NCI-H2081 (cell line): Measurements from ENCODE around the gene ENOX1.

Experiments used
- DNase-seq, 2 experiments: peaks; one replicate each; lab custom pipeline; 2025; lab: John Stamatoyannopoulos, UW

ENOX1 gene

DNA sequence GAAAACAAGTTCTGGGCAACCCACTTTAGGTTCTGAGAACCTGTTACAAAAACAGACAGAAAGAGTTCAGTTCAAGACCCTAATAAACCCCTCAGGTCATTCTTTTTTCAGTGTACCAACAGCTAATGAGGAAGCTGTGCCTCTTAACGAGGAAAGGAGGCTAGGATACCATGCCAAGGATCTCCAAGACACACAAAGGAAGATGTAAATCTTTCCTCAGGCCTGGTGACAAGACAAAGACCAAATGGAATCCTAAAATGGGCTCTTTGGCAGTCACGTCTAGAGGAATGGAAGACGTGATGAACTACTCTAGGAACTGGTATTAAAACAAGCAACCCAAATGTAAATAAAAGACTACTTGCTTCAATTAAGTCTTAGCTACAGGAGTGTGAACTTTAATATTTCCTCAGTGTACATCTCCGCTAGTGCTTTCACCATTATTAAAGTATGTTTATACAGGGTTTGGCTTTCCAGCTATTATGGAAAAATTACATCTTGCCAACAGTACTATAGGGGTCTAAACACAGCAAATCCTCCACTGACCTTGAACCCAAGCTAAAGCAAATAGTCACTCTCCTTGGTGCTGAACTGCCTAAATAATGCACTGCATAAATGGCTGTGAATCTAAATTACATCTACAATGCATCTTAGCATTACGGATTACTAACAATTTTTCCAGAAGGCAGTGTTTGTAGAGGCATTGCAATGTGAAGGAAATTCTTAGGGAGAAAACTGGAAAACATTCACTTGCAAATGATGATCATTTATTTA is 42.3 kb downstream of the ENOX1 start:
- no peak for DNase-seq

DNA sequence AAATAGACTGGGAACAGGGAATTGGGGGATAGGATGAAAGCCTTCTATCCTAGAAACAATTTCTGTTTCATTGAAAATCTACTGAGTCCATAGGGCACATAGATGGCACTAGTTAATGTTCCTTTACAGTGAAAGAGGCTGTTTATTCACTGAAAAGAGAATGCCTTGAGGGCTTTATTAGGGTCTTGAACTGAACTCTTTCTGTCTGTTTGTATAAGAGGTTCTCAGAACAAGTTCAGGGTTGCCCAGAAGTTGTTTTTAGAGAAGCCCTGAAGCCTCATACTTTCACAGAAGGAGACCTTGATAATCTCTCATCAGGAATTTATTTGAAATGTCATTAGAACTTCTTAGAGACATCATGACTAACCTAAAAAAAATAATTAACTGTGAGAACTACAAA is 43.9 kb downstream of the ENOX1 start:
- no peak for DNase-seq

DNA sequence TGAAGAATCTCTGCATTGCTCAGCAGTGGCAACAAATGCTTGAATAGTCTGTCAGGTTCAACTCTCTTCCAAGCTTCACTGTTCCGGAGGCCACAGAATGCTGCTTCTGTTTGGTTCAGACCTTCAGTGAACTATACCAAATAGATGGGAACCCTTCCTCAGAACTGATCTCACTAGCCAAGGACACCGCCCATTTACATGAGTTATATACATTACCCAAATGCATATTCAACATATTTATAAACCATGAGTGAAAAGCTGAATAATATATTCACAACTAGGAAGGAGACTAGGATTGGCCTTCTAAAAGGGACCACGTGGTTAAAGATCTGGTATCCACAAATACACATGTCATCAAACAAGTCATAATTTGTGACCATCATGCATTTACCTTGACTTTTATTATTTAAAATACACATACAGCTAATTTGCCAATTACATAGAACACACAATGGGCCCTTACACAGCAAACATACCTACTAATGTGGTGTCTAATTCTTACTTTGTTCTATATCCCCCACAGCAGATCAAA is 49.3 kb downstream of the ENOX1 start:
- no peak for DNase-seq

DNA sequence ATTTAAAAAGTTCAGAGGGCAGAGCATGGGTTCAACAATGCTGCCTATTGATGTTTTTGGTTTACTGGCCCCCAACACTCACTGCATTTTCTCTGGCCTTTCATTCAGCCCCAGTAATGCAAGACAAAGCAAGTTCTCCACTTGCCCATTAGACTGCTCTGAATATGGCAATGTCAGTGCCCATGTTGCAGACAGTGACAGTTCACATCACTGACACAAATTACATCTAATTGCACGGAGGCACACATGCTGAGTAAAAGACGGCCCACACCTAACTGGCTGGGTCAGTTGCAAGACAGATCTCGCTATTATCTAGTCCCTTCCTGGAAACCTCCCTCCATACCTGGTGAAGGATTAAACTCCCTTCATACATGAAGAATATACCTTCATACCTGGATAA is 54.0 kb downstream of the ENOX1 start:
- DNase-seq: no peak

DNA sequence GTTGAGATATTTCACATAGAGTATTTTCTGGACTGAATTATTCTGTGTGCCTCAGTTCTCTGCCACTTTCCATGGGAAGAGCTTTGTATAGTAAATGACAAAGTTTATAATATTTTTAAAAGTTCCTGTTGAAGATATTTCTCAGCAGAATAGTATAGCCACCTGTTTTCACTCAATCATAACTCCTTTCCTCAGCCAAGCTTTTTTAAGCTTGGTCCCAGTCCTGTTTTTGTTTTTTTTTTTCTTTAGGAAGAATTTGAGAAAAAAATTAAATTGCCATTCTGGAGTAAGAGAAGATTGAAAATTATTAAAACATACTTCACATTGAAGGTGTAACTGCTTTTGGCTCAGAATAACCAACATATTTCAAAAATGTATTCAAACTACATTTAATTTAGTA is 55.5 kb downstream of the ENOX1 start:
- no peak for DNase-seq

DNA sequence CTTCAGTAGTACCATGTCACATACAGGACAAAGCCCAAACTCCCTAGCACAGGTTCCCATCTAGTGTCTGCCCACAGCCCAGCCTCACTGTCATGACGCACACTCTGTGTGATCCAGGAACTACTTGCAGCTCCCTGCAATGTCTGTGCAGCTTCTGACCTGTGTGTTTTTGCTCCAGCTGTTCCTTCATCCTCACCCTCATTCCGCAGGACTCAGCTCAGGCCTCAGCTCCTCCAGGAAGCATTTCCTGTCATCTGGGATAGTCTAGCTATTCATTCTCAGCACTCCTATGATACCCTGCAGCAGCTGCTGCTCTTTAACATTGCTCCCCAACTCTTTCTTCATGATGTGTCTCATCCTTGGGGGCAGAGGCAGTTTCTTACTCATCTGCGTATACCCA is 56.1 kb downstream of the ENOX1 start:
- DNase-seq: no peak

DNA sequence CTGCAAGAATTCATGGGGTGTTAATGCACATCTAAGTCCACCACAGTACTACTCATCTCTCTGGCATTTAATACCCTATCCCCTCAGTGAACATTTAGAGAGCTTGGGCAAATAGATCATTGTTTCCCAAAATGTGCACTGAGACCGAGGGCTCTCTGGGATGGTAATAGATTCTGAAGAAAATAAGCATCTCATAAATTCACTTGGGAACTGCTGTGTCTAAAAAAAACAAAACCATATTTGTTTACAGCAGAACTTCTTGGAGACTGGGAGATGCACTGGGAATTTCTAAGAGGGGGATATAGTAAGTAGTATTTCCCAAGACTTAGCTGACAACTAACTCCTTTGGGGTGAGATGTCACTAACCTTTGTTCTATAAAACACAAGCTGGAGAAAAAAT is 58.4 kb downstream of the ENOX1 start:
- DNase-seq: no peak

DNA sequence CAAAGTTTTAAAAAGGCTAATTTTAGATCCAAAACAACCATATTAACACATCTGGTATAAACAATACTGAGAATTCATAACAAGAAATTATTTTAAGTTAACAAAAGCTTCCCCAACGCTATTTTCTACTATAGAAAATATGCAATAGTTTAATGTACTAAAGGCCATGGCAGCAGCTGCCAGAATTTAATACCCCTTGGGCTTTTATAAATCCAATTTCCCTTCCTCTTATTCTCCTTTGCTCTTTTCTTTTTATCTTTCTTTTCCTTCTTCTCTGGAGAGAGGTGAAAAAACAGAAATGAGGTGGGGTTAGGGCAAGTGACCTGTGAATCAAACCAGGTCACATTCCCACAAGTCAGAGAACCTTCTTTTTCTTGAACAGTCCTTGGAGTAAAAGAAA is 58.9 kb downstream of the ENOX1 start:
- no peak for DNase-seq

DNA sequence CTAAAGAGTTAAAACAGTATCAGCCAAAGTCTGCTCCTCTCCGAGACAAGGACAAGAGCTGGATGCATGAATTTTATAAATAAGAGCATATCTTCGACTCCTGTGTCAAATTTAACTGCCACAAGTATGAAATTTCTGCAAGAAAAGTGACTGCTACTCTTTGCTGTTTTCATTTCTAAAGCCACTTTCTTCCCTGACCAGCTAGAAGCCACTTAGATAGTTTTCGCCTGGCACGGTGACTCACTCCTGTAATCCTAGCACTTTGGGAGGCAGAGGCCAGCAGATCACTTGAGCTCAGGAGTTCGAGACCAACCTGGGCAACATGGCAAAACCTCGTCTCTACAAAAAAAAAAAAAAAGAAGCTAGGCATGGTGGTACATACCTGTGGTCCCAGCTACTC is 61.3 kb downstream of the ENOX1 start:
- DNase-seq: no peak

DNA sequence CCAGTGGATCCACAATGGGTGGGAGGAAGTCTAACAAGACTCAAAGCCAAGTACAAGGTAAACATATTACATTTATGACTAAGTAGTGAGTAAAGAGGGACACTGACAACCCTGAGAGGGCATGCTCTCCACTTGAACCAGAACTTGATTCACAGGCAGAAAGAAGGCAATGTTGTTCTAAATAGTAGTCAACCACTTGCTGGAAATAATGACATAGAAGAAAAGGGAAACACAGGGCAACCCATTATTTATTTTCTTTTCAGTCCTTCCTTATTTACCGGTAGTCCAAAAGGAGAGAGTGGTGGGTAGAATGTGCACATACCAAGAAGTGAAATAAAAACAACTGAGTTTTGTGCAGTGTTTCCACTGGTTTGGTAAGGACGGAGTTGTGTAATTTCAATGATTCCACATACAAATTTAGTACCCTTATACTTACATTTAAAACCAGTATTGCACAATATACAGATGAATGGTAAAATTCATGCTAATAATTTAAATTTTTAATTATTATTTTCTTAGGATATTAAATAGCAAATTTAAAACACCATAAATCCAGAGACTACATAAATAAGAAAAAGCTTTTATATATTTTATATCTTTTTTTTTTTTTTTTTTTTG is 65.9 kb downstream of the ENOX1 start:
- DNase-seq: no peak

DNA sequence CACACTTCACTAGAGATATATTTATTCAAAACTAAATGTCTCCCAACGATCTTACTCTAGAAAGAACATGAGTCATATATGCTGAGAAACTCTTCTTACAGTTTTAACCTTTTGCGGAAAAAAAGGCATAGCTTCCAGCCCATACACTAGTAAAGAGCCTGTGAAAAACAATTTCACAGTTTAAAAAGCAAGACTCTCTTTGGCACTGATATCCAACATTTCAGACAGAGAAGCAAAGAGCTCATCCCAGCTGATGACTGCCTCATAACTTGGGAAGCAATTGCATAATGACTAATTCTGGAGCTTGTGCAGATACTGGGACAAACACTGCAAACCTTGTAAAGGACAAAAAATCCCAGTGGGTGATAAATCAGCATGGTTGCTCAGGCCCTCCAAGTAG is 88.0 kb downstream of the ENOX1 start:
- DNase-seq: no peak

DNA sequence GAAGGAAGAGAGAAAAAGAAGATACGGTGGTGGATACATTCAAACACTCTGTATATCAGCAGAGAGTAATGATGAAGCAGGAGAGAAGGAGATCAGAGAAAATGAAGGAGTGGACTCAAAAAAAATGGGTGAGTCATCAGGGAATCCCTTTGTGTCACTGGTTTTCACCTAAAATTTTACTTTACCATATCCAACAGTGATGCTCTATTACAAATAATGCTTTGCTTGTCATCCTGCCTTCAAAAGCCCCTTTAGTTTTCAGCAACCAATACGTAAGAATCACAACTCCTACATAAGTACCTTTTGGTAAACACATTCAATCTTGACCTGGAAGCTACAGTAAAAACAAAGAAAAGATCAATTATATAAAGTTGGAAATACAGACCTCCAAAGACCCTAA is 88.8 kb downstream of the ENOX1 start:
- no peak for DNase-seq

DNA sequence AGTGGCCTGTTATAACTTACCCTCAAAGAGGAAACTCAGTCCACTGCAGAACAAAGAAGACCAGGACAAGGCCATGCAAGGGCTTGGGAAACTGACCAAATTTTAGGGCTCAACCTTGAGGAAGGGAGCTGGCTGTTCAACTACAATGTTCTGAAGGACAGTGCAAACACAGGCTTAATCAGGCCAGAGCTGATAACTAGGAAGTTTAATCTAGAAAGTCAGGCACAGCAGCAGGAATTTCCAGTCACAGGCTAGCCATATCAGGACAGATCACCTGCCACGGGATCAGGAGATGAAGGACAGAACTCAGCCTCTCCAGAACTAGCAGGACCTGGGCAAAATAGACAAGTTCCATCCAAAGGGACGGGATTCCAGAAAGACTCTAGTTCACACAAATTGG is 89.4 kb downstream of the ENOX1 start:
- DNase-seq: no peak

DNA sequence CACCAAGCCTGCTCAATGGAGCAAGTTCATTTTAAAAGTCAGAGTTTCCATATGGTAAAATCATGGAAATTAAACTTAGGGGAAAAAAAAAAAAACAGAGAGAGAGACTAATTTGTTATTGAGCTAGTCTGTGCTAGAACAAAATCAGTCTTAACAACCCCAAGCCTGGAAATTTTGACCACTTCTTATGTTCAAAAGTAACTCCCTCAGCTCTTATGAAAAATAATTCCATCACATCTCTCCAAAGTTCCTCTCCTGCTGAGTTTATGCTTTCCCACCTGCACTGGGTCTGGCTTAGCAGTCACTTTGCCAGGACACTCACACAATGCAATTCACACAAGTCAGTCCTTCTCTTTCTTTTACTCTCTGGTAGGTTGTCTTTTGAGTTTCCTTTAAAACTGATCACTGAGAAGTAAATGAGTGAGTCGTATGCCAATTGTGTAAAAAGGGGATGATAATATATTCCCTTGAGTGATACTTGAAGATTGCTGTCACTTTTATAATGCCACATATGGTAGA is 92.6 kb downstream of the ENOX1 start:
- DNase-seq: no peak

DNA sequence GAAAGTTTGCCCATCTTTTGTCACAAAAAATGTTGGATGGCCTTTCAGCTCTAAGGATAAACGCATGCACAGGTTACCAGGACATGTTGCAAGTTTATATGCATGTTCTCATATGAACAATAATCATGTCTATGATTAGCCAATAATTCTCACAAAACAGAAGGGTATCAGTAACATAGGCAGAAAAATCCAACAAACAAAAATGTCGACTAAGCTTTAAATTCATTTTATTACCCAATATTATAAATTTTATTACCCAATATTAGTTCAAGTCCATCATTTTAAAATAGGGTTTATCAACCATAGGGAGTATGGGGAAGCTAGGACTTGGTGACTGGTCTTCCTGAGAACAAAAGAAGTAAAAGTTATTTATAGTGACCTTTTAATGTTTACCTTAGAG is 93.1 kb downstream of the ENOX1 start:
- no peak for DNase-seq

DNA sequence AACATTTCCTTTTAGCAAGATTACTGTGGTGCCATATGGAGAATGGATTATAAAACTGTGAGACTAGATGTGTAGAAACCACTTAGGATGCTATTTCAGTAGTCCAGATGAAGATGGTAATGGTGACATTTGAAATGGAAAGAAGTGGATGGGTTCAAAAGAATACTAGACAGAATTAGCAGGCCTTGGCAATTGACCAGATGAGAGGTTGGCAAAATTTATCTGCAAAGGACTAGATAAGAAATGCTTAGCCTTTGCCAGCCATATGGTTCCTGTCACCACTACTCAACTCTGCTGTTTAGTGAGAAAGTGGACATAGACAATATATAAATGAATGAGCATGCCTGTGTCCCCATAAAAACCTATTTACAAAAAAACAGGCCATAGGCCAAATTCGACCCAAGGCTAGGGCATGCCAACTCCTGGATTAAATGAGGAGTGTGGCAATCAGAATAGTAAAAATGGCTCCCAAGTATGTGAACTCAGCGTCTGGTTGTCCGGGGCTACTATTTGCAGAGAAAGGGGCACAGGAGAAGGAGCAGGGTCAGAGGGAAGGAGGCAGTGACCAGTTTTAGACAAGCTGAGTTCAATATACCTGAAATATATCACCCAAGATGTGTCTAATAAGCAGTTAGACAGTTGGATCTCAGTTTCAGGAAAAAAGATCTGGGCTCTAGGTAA is 98.4 kb downstream of the ENOX1 start:
- DNase-seq: no peak

DNA sequence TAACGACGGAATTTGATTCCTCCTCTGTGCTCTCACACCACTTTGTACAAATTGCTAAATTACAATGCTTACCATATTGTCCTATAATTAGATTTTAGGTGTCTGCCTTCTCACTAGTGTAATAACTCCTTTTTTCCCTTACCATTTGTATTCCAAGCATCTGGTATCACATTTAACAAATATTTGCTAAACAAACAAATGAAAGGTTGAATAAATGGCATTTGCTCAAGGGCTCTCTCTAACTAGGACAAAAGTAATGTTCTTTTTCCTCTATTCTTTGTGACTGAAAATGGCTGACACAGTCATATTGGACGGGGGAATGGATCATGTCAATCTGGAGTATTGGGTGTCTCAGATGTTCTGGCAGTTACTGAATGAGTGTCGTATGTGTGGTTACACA is 99.7 kb downstream of the ENOX1 start:
- peak in 1 of 2 experiments; percentile 42 for DNase-seq

DNA sequence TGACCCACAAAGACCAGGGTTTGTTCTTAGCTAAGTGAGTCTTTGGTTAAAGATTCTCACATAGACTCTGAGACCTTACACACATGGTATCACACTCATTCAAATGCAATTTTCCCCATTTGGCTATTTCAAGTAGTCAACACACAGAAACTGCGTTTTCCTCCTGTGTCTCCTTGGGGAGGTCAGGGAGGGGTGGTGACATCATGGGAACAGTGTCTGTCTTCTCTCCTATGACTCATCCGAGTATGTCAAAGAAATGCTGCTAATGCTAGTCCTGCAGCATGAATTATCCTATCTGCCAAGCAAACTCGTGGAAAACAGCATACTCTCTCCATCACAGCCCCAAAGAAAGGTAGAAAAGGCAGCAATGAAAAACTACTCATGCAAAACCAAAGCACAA is 100.2 kb downstream of the ENOX1 start:
- peak in 1 of 2 experiments; percentile 3 for DNase-seq

DNA sequence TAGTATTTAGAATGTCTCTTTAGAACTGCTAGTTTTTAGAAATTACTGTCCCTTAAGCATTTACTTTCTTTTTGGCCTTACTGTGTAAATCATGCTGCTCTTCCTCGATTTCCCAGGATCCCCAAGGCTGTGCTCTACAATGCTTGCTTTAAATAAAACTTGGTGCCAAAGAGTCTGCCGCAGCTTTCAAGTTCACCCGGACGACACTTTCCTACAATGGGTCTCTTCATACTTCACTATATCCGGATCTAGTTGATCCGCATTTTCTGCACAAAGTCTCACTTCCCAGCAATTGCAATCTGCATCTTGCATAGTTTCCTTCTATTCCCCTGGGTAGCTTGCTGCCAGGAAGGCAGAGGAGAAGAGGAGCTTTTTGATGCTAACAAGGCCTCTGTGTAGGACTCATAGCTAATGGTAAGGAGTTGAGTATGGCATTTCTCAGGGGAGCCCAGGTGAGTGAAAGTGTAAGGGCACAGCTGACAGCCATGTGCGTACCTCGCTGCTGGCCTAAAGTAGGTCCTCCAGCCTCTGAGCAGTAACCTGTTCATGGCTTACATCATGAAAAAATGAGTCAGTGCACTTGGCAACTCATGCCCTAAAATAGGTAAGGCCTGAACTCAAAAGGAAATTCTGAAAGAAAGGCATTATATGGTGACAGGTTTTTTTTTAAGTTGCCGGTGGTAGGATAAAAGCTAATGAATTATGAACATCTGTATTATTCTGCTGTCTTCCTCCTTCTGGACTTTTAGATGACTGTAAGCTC is 101.6 kb downstream of the ENOX1 start:
- DNase-seq: no peak

DNA sequence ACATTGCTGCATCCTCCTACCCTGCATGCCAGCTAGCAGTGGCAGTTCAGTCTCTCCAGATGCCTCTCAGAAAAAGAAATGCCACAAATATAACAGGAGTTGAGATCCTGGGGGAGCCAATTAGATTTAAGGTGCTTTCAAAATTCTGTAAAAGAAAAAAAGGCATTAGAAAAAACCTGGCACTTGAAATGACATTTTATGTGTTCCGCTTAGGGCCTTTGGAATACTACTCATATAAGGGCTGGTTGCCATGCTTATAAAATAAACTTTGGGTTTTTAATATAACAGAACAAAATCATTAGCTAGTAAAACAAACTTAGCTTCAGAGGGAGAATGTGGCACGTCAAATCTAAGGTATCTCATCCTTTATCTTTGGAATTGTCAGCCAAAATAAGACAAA is 104.1 kb downstream of the ENOX1 start:
- no peak for DNase-seq

DNA sequence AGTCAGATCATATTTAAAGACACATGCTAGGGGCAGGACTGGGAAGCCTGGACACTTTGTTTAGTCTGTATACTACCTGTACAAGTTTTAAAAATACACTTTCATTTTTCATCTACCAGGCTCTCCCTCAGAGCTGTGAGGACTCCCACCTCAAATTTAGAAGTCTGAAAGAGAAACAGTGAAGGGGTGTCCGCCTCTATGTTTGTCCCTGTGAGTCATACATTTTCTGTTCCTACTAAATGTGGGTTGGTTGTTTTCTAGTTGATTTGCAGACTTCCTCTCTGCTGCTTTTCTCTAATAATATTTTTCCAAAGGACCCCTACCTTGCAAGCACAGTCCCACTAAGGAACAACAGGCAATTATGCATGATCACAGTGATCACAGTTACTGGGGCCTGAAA is 110.5 kb downstream of the ENOX1 start:
- no peak for DNase-seq

DNA sequence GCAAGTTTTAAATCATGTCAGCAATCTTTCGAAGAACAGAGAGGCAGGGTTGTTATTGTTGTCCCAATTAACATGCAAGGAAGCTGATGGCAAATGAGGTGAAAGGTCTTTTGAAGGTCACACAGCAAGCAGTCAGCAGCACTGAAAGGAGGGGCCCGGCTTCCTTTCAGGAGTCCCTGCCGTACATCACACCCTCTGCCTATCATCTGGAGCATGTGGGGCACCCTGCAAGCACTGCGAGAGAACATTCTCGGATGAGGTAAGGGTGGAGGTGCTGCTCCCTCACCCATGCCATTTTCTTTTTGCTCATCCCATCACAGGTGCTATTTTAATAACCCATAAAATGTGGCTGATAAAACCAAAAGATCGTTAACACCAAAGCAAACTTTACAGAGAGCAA is 111.2 kb downstream of the ENOX1 start:
- DNase-seq: no peak
